WTC11 (cell line): ENCODE measurements around the gene MAZ. TPM values are rescaled to one million over a fixed set of nuclear protein-coding genes. Genes with fewer than 3 reads are reported as not detected.
"Not testable (repeated sequence)": the region's sequence is repeated elsewhere in the genome, so short reads cannot be mapped to it uniquely, and the experiment has no call there.

ENCODE experiments used
- ATAC-seq: fragments of 200-7000 bp; cut with Tn5 transposase; 2 replicates; pipeline ENCODE4 v1.10.0; 2021; ENCODE audit warnings: mild to moderate bottlenecking, moderate library complexity
- CTCF ChIA-PET: fragments of 300-600 bp; sonication (Branson Sonifier 250); formaldehyde crosslinking; loops from one replicate; lab custom pipeline; 2021; ENCODE audit warnings: antibody characterized with exemption; lab: Charles Lee
- POLR2A ChIA-PET: fragments of 350-600 bp; sonication (Branson Sonifier 250); formaldehyde crosslinking; loops from one replicate; lab custom pipeline; 2021; ENCODE audit warnings: antibody characterized with exemption; lab: Charles Lee
- DNase-seq: peaks from one replicate; pipeline ENCODE4 v3.0.0; 2021; ENCODE audit warnings: low spot score
- H3K27ac Mint-ChIP-seq: 2 replicates; pipeline ENCODE4 v1.8.0; 2021; ENCODE audit warnings: mixed read lengths
- H3K27me3 Mint-ChIP-seq: 2 replicates; pipeline ENCODE4 v1.8.0; 2021; ENCODE audit warnings: low read depth, mild to moderate bottlenecking, moderate library complexity, mixed read lengths
- H3K36me3 Mint-ChIP-seq: 2 replicates; pipeline ENCODE4 v1.8.0; 2021; ENCODE audit warnings: mixed read lengths
- H3K4me1 Mint-ChIP-seq: 2 replicates; pipeline ENCODE4 v1.8.0; 2022; ENCODE audit warnings: mixed read lengths
- H3K4me3 Mint-ChIP-seq: 2 replicates; pipeline ENCODE4 v1.8.0; 2021; ENCODE audit warnings: mild to moderate bottlenecking, moderate library complexity, mixed read lengths
- H3K9me3 Mint-ChIP-seq: 2 replicates; pipeline ENCODE4 v1.8.0; 2021; ENCODE audit warnings: mixed read lengths
- ARID4B ChIP-seq: sonication (generic); formaldehyde crosslinking; IDR thresholded peaks from 2 replicates; pipeline ENCODE4 v1.8.0; 2023; ENCODE audit warnings: missing genetic modification reagents, mild to moderate bottlenecking, borderline replicate concordance
- CBFB ChIP-seq: sonication (generic); formaldehyde crosslinking; IDR thresholded peaks from 2 replicates; pipeline ENCODE4 v1.8.1; 2022; ENCODE audit warnings: mild to moderate bottlenecking, low read depth, missing genetic modification reagents
- ELF4 ChIP-seq: sonication (generic); formaldehyde crosslinking; IDR thresholded peaks from 2 replicates; pipeline ENCODE4 v1.8.1; 2022; ENCODE audit warnings: low read depth, mild to moderate bottlenecking, moderate library complexity, missing genetic modification reagents
- NFE2L1 ChIP-seq: sonication (generic); formaldehyde crosslinking; IDR thresholded peaks from 2 replicates; pipeline ENCODE4 v1.8.1; 2023; ENCODE audit warnings: missing genetic modification reagents
- RELA ChIP-seq: sonication (generic); formaldehyde crosslinking; IDR thresholded peaks from 2 replicates; pipeline ENCODE4 v1.8.1; 2022; ENCODE audit warnings: missing genetic modification reagents, mild to moderate bottlenecking, borderline replicate concordance
- RORB ChIP-seq: fragments of 250-450 bp; sonication (Bioruptor Pico); IDR thresholded peaks from 2 replicates; pipeline ENCODE4 v1.9.0; 2021; ENCODE audit warnings: mild to moderate bottlenecking
- SMAD4 ChIP-seq: sonication (generic); formaldehyde crosslinking; IDR thresholded peaks from 2 replicates; pipeline ENCODE4 v1.8.0; 2022; ENCODE audit warnings: mild to moderate bottlenecking, missing genetic modification reagents
- TEAD1 ChIP-seq: sonication (generic); formaldehyde crosslinking; IDR thresholded peaks from 2 replicates; pipeline ENCODE4 v1.8.0; 2022; ENCODE audit warnings: mild to moderate bottlenecking, missing genetic modification reagents
- TEAD4 ChIP-seq: sonication (generic); formaldehyde crosslinking; IDR thresholded peaks from 2 replicates; pipeline ENCODE4 v1.8.0; 2022; ENCODE audit warnings: mild to moderate bottlenecking, missing genetic modification reagents
- USF1 ChIP-seq: sonication (generic); formaldehyde crosslinking; IDR thresholded peaks from 2 replicates; pipeline ENCODE4 v1.8.0; 2022; ENCODE audit warnings: mild to moderate bottlenecking, missing genetic modification reagents
- ZBTB21 ChIP-seq: sonication (generic); formaldehyde crosslinking; IDR thresholded peaks from 2 replicates; pipeline ENCODE4 v1.8.1; 2023; ENCODE audit warnings: mild to moderate bottlenecking, missing genetic modification reagents, borderline replicate concordance
- ZBTB43 ChIP-seq: sonication (generic); formaldehyde crosslinking; IDR thresholded peaks from 2 replicates; pipeline ENCODE4 v1.8.1; 2023; ENCODE audit warnings: mild to moderate bottlenecking, missing genetic modification reagents
- ZNF219 ChIP-seq: sonication (generic); formaldehyde crosslinking; IDR thresholded peaks from 2 replicates; pipeline ENCODE4 v1.8.0; 2023; ENCODE audit warnings: missing genetic modification reagents, mild to moderate bottlenecking, borderline replicate concordance
- ZNF671 ChIP-seq: fragments of 250-450 bp; sonication (Bioruptor Pico); IDR thresholded peaks from 2 replicates; pipeline ENCODE4 v1.8.0; 2021; ENCODE audit warnings: mild to moderate bottlenecking
- total RNA-seq: library from RNA; stranded (reverse); gene quantifications from 3 replicates; pipeline ENCODE4 v1.2.3, GENCODE V29; 2021

MAZ gene
- total RNA-seq, 1 experiment from 2014 or later: 405 TPM

GRCh38 chr16:29784901-29785500, 21.3 kb upstream of the MAZ start (continued):
- TF ChIP-seq RORB (CRISPR knock-in tag): no peak
- no peak for TF ChIP-seq ARID4B (CRISPR knock-in tag)
- peak; percentile 48; the same call in 1 of the 2 replicates for TF ChIP-seq TEAD1
- TF ChIP-seq RELA: no peak
- TF ChIP-seq USF1: no peak
- TF ChIP-seq ZNF219 (CRISPR knock-in tag): no peak
- no peak for TF ChIP-seq NFE2L1
- no peak for TF ChIP-seq TEAD4 (CRISPR knock-in tag)
- TF ChIP-seq ZBTB21 (CRISPR knock-in tag): no peak

GRCh38 chr16:29787155-29787554, 19.2 kb upstream of the MAZ start:
- ATAC-seq, H3K9me3 Mint-ChIP-seq, H3K36me3 Mint-ChIP-seq, H3K4me3 Mint-ChIP-seq, CTCF ChIA-PET, H3K27ac Mint-ChIP-seq, DNase-seq: not testable (repeated sequence)
- POLR2A ChIA-PET: interaction anchor here (0.7 kb wide), 1 partner anchor 176 kb away, joined by 3 read pairs; no protein-coding TSS in a partner anchor
- H3K27me3 Mint-ChIP-seq: peaks cover 36% of the 10 kb centered on the region
- H3K4me1 Mint-ChIP-seq: peaks cover 36% of the 10 kb centered on the region

GRCh38 chr16:29789775-29790182, 16.6 kb upstream of the MAZ start:
- no peak for ATAC-seq
- H3K4me1 Mint-ChIP-seq: peaks cover 30% of the 10 kb centered on the region
- H3K27ac Mint-ChIP-seq: peak overlapping the region; percentile 97

More at GRCh38 chr16:29789775-29790182, 16.6 kb upstream of the MAZ start:
- ChIA-PET POLR2A (interaction anchor here (0.6 to 1.6 kb wide), 11 partner anchors 12 to 242 kb away, joined by 3 to 6 read pairs (median 4); partner anchors contain the start of genes MAZ and SPN), CTCF (interaction anchor here (0.8 to 2.7 kb wide), 33 partner anchors 12 to 265 kb away, joined by 3 to 28 read pairs (median 5); partner anchors contain the start of genes ASPHD1, CDIPT, MAZ and PAGR1)
- no peak for TF ChIP-seq ZNF671 (CRISPR knock-in tag)
- no peak for TF ChIP-seq USF1
- TF ChIP-seq ZBTB43 (CRISPR knock-in tag): no peak
- no peak for TF ChIP-seq CBFB (CRISPR knock-in tag)
- TF ChIP-seq SMAD4 (CRISPR knock-in tag): no peak
- no peak for TF ChIP-seq ELF4
- Mint-ChIP-seq H3K36me3 (peaks cover 17% of the 10 kb centered on the region), H3K9me3 (no peaks in the 10 kb centered on the region), H3K27me3 (peaks cover 23% of the 10 kb centered on the region), H3K4me3 (peak overlapping the region; percentile 98)
- DNase-seq: no peak
